HG02840 (cell line): ENCODE measurements around the gene DCLK1.

Source experiments
- ATAC-seq: cut with Tn5 transposase; IDR thresholded peaks from one replicate; pipeline ENCODE4 v1.9.1; 2021; ENCODE audit warnings: mild to moderate bottlenecking, moderate library complexity, moderate number of reproducible peaks; ENCODE audit not compliant: unreplicated experiment, low FRiP score

Gene DCLK1

GRCh38 chr13:35768073-35768472 lies 363.1 kb downstream of the DCLK1 start:
- no peak for ATAC-seq

DNA sequence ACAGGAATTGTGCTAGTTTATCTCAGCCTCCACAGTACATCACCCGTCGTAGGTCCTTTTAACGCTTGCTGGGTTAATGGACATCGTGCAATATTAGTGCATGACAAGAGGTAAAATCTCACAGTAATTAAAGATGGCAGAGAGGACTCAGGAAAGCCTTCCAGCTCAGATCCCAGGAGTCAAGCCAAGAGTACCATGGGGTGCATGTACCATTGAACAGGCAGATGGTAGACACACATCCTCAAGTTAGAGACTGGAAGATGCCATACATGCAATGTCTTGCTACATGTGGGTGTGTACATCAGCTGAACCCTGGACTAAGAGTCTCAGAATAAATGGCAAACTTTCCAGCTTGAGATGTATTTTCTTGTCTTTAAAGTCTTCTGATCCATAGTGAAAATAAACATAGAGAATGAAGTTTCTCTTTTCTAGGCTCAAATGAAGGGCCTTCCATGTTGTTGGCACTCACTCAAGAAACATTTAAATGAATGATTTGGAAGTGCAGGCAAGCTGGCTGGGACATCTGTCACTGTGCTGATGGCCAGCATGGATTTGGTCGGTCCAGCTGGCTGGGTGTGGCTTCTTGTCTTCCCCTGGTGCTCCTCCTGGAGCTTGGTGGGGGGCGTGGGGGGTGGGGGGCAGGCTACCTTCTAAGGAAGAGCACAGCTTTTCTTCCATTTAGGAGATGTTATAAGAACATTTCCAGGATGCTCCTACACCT lies 363.8 kb downstream of the DCLK1 start:
- ATAC-seq: no peak

GRCh38 chr13:35766663-35767062 lies 364.5 kb downstream of the DCLK1 start:
- no peak for ATAC-seq

GRCh38 chr13:35765941-35766340 lies 365.2 kb downstream of the DCLK1 start:
- ATAC-seq: no peak

GRCh38 chr13:35765366-35765765 lies 365.8 kb downstream of the DCLK1 start:
- no peak for ATAC-seq

DNA sequence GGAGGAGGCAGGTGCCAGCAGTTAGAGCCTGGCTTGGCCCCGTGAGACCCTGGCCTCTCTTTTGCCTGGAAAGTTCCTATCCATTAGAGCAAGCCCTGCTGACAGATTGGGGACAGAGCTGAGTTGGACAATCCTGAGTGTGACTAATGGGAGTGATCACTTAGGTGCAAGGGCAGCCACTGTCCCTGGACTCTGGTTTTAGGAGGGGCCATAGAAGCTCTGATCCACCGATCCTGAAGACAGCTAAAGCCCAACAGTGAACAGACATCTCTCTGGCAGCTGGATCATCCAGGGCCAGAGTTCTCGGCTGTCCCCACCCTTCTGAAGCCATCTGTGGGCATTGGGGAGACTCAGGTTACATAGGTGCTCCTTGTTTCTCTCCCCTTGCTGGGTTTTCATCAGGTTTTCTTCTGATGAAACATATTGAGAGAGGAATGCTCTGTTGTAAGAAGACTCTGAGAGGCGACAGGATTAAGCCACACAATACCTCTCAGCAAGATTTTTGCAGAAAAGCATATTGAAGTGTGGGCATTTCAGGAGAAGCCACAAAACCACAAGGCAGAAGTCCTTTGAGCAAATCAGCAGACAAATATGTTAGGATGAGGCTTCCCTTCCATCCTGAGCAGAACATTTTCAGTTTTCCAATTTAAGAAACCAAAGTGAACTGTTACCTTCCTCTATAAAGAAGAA lies 366.7 kb downstream of the DCLK1 start:
- no peak for ATAC-seq

DNA sequence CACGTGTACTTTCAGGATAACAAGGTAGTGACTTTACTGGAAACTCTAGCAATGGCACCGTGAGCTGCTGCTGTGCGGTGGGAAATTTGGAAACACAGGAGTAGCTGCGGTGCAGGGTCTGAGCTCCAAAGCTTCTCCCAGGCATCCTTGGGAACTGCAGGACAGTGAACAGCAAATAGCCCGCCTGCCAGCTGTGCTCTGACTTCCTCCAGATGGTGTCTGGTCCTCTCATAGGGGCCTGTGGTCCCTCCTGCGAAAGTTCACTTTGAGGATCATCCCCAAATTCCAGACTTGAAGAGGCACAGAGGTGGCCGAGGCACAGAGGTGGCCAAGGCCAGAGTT lies 367.4 kb downstream of the DCLK1 start:
- ATAC-seq: no peak

DNA sequence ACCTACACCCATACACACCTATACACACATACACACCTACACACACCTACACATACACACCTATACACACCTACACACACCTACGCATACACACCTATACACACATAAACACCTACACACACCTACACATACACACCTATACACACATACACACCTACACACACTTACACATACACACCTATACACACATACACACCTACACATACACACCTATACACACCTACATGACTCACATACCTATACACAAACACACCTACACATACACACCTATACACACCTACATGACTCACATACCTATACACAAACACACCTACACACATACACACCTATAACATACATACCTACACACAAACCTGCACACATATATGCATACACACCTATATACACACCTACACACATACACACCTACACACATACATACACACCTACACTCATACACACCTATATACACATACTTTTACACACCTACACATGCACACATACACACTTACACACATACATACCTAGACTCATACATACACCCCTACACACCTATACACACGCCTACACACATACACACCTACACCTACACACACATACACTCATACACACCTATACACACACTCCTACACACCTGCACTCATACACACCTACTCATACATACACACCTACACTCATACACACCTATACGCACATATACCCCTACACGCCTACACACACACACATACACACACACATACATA lies 368.0 kb downstream of the DCLK1 start:
- no peak for ATAC-seq

DNA sequence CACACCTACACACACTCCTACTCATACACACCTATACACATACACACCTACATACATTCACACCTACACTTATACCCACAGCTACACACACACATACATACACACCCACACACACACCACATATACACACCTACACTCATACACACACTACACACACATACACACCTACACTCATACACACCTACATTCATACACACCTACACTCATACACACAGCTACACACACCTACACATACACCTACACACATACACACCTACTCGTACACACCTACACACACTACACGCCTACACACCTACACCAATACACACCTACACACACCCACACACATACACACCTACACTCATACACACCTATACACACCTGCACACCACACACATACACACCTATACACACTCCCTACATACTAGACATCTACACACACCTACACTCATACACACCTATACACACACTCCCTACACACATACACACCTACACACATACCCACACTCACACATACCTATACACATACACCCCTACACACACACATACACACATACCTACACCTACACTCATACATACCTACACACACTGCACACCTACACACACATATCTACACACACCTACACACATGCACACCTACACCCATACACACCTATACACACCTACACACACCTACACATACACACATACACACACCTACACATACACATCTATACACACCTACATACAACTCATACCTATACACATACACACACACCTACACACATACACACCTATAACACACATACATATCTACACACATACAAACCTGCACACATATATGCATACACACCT lies 369.5 kb downstream of the DCLK1 start:
- no peak for ATAC-seq

GRCh38 chr13:35760735-35761281 lies 370.4 kb downstream of the DCLK1 start:
- ATAC-seq: no peak

DNA sequence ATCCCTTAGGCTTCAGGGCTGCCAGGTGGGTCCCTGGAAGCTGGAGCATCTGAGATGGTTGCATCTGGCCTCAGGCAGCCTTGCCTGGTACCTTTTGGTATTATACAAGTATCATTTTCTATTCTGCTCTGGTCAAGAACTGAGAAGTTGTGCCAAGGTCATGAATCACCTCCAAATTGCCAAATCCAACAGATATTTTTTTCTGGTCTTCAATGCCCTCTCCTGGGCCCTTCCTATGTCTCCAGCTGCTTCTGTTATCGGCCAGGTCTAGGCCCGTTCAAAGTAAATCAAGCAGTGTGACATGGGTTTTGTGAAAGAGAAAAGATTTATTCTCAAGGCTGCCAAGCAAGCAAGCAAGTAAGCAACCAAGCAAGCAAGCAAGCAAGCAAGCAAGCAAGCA lies 383.6 kb downstream of the DCLK1 start:
- no peak for ATAC-seq

DNA sequence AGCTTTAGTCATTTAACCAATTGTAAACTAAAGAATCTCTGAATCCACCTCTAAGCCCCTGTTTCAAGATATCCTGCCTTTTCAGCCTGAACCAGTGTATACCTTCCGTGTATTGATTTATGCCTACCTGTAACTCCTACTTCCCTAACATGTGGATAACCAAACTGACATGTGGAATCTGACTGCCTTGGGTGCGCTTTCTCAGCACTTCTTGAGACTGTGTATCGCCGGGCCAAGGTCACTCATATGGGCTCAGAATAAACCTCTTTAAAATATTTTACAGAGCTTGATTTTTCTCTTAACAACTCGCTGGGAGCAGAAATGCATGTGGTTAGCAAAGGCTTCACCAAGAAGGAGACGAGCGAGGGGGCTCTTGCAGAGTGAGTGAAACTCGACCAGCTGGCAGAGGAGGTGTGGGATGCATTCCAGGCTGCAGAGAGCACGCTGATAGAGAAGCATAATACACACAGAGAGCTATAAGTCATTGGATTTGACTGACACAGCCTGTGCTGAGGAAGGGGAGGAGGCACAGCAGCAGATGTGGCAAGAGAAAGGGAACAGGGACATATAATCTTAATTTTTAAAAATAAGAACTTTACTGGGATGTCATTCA lies 386.5 kb downstream of the DCLK1 start:
- ATAC-seq: no peak

- ATAC-seq: no peak
These were observed 387.0 kb downstream of the DCLK1 start for GRCh38 chr13:35744144-35744543.

DNA sequence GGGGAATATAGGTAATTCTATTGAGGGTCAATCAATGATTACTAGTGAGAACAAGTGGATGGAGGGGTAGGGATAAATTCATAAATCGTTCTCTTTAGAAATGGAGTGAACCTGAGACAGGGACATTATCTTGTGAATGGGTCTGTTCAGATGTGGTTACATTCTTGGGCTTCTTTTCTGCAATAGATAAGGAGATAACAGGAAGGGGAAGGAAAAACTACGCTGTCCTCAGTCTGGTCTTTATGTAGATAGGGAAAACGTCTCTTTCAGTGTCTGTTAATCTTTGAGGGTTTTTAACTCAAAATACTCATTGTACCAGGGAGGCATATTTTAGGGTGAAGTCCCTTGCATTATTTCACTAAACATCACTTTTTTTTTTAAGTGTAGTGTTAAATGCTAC lies 388.0 kb downstream of the DCLK1 start:
- no peak for ATAC-seq

GRCh38 chr13:35741657-35742056 lies 389.5 kb downstream of the DCLK1 start:
- ATAC-seq: no peak

DNA sequence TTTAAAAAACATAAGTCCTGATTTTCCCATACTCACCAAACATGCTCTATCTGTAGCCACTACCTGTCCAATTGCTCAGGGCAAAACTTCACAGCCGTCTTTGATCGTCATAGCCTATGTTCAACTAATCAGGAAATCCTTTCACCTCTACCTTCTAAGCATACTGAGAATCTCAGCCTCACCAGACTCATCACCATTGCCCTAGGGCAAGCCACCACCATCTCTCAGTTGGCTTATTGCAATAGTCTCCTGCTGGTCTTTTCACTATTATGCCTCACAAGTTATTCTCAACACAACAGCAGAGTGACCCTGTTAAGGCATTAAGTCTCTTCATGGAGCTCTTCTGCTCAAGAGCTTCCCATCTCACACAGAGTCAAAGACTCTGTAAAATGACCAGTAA lies 394.3 kb downstream of the DCLK1 start:
- no peak for ATAC-seq

- ATAC-seq: no peak
These were observed 397.4 kb downstream of the DCLK1 start for GRCh38 chr13:35733827-35734226.

GRCh38 chr13:35732565-35732964 lies 398.6 kb downstream of the DCLK1 start:
- no peak for ATAC-seq

GRCh38 chr13:35731471-35731870 lies 399.7 kb downstream of the DCLK1 start:
- no peak for ATAC-seq

DNA sequence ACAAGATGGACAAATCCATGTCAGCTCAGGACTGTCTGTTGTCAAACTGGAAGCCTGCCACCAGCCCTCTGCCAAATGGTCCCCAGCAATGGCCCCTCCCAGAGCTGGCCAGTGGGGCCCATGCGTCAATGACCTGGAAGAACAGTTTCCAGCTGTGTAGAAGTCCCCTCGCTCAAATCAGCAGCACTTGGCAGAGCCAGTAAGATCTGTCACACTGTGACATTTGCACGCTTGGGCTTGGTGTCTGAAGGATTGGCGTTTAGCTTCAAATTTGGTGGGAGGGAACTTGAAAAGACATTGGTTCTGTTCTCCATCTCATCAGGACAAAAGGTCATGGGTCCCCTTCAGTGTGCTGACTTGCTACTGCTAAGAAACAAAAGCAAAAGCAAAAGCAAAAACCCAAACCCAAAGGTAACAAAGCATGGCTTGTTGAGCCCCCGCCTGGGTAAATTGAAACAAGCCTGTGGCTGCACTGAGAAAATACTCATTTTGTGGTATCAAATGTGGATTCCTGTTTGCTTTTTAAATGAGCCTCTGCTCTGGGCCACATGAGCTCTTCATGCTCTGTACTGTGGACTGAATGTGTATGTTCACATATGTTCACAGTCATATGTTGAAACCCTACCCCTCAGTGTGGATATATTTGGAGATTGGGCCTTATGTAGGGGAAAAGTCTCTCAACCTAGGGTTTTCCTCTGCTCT lies 401.1 kb downstream of the DCLK1 start:
- ATAC-seq: no peak
